ENCODE results near the gene HS6ST3. TPM values are rescaled to one million over a fixed set of nuclear protein-coding genes. Genes with fewer than 3 reads are reported as not detected.

The HS6ST3 gene
- total RNA-seq, 4 donors from 2014 or later = 0.97 to 2.2 (median 2.0) TPM

DNA sequence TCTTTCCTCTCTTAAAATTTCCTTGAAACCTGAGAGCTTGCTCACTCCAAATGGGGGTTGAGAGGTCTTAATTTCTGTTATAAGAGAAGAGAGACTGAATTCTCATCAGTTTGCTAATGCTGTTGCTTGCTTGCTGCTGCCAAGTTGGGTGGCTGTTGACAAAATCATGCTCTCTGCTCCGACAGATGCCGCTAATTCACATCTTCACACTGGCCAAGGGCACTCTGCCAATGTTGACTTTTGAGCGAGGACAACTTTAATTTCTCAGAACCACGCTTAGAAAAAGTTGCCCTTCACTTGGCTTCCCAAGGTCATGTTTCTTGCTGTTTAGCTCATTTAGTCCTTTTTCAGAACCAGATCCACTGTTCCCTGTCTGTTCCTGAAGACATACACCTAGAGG lies 402.9 kb downstream of the HS6ST3 start:
- ATAC-seq (no peak), DNase-seq (no peak)
- in situ Hi-C loops (cut with MboI; ENCODE audit: low sequenced_read_pairs in 4 of 4) (no loop called here), intact Hi-C loops (cut with DNase I; ENCODE audit: low total_unique reads) (no loop called here)
- Histone ChIP-seq H3K4me1 (no peaks in the 10 kb centered on the region), H3K4me3 (no peak overlapping the region), H3K27ac (no peak overlapping the region), H3K36me3 (no peaks in the 10 kb centered on the region), H3K9me3 (no peaks in the 10 kb centered on the region), H3K27me3 (no peaks in the 10 kb centered on the region)
- no peak for TF ChIP-seq POLR2A (IDR thresholded peaks at IDR 0.05)
- TF ChIP-seq, protein P1, sequence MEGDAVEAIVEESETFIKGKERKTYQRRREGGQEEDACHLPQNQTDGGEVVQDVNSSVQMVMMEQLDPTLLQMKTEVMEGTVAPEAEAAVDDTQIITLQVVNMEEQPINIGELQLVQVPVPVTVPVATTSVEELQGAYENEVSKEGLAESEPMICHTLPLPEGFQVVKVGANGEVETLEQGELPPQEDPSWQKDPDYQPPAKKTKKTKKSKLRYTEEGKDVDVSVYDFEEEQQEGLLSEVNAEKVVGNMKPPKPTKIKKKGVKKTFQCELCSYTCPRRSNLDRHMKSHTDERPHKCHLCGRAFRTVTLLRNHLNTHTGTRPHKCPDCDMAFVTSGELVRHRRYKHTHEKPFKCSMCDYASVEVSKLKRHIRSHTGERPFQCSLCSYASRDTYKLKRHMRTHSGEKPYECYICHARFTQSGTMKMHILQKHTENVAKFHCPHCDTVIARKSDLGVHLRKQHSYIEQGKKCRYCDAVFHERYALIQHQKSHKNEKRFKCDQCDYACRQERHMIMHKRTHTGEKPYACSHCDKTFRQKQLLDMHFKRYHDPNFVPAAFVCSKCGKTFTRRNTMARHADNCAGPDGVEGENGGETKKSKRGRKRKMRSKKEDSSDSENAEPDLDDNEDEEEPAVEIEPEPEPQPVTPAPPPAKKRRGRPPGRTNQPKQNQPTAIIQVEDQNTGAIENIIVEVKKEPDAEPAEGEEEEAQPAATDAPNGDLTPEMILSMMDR (IDR thresholded peaks at IDR 0.05 in 4 of 5, conservative IDR thresholded peaks at IDR 0.05 in 1 of 5) = no peak

DNA sequence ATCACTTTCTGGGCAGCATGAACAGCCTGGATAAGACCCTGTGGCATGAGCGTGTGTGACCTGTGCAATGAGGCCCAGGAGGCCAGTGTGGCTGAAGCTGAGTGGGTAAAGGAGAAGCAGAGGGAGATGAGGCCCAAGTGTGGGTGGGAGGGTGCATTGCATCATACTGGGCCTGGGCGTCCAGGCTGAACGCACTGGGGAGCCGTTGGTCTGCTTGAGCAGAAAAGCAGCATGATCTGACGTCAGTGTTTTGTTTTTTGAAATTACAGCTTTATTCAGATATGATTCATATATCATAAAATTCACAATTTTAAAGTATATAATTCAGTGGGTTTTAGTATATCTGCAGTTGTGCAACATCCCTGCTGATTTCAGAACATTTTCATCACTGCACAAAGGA lies 409.7 kb downstream of the HS6ST3 start:
- Histone ChIP-seq H3K27ac (no peak overlapping the region), H3K9me3 (no peaks in the 10 kb centered on the region), H3K4me3 (no peak overlapping the region), H3K27me3 (no peaks in the 10 kb centered on the region), H3K36me3 (no peaks in the 10 kb centered on the region), H3K4me1 (no peaks in the 10 kb centered on the region)
- no peak for TF ChIP-seq POLR2A (IDR thresholded peaks at IDR 0.05)
- TF ChIP-seq, protein P1 (IDR thresholded peaks at IDR 0.05 in 4 of 5, conservative IDR thresholded peaks at IDR 0.05 in 1 of 5) = no peak
- ATAC-seq (no peak), DNase-seq (no peak)
- intact Hi-C loops (cut with DNase I; ENCODE audit: low total_unique reads) (no loop called here), in situ Hi-C loops (cut with MboI; ENCODE audit: low sequenced_read_pairs in 4 of 4) (no loop called here)

DNA sequence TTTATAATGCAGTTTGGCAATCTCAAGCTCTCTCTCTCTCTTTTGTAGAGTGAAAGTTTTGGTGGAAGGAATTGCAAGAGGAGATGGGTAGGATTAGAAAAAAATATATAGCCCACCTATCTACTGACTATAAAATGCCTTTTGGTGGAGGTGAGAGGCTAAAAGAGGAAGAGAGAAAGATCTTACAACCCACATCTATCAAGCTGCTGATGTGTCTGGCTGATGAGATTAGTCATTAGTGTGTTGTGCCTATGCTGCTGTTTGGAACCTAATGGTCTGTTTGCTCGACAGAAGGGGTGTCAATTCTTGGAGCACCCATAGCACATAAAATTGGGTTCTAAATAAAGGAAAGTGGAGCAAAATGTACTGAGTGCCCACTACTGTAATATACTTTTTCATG lies 411.0 kb downstream of the HS6ST3 start:
- no peaks in the 10 kb centered on the region for H3K4me1 ChIP-seq
- DNase-seq = no peak
- in situ Hi-C loops (cut with MboI; ENCODE audit: low sequenced_read_pairs in 4 of 4) (no loop called here), intact Hi-C loops (cut with DNase I; ENCODE audit: low total_unique reads) (no loop called here)
- no peaks in the 10 kb centered on the region for H3K36me3 ChIP-seq
- H3K27ac ChIP-seq = no peak overlapping the region
- no peaks in the 10 kb centered on the region for H3K27me3 ChIP-seq
- no peak for TF ChIP-seq POLR2A (IDR thresholded peaks at IDR 0.05)
- TF ChIP-seq, protein P1 (IDR thresholded peaks at IDR 0.05 in 4 of 5, conservative IDR thresholded peaks at IDR 0.05 in 1 of 5) = no peak
- H3K4me3 ChIP-seq = no peak overlapping the region
- no peak for ATAC-seq
- no peaks in the 10 kb centered on the region for H3K9me3 ChIP-seq

DNA sequence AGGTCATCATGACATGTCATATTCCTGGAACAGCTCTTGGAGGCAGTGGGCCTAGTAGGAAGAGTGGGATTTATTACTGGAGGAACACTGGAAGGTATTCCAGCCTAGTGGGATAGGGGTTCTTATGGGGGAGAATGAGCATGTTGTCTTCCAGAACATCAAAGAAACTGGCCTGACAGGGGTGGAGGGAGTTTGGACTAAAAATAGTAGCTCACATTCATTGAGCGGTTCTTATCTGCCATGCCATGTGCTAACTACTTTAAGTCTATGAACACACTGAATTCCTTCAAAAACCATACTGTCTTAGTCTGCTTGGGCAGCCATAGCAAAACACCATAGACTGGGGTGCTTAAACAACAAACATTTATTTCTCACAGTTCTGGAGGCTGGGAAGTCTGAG lies 413.6 kb downstream of the HS6ST3 start:
- Histone ChIP-seq H3K27ac (no peak overlapping the region), H3K36me3 (no peaks in the 10 kb centered on the region), H3K4me3 (no peak overlapping the region), H3K27me3 (no peaks in the 10 kb centered on the region), H3K9me3 (no peaks in the 10 kb centered on the region), H3K4me1 (no peaks in the 10 kb centered on the region)
- intact Hi-C loops (cut with DNase I; ENCODE audit: low total_unique reads) (no loop called here), in situ Hi-C loops (cut with MboI; ENCODE audit: low sequenced_read_pairs in 4 of 4) (no loop called here)
- no peak for TF ChIP-seq POLR2A (IDR thresholded peaks at IDR 0.05)
- TF ChIP-seq, protein P1 (IDR thresholded peaks at IDR 0.05 in 4 of 5, conservative IDR thresholded peaks at IDR 0.05 in 1 of 5) = no peak
- DNase-seq = no peak
- no peak for ATAC-seq

DNA sequence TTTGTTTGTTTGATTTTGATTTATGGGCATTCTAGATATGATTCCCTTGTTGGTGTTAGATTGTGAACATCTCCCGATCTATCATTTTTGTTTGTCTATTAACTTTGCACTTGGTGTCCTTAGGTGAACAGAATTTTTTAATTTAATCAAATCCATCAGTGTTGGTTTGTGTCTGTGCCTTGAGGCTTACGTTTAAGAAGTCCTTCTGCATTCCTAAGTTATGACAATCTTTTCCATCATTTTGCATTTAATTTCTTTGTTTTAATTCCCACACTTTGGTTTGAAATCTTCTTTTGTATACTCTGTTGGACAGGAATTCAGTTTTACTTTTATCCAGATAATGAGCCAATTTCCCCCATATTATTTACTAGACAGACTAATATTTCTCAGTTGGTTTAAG lies 421.7 kb downstream of the HS6ST3 start:
- DNase-seq (no peak), ATAC-seq (no peak)
- H3K4me1 ChIP-seq = no peaks in the 10 kb centered on the region
- no peak overlapping the region for H3K27ac ChIP-seq
- H3K4me3 ChIP-seq = no peak overlapping the region
- in situ Hi-C loops (cut with MboI; ENCODE audit: low sequenced_read_pairs in 4 of 4) = no loop called here
- no peaks in the 10 kb centered on the region for H3K9me3 ChIP-seq
- intact Hi-C loops (cut with DNase I; ENCODE audit: low total_unique reads) = no loop called here
- H3K27me3 ChIP-seq = no peaks in the 10 kb centered on the region
- H3K36me3 ChIP-seq = no peaks in the 10 kb centered on the region
- no peak for TF ChIP-seq POLR2A (IDR thresholded peaks at IDR 0.05)
- TF ChIP-seq, protein P1 (IDR thresholded peaks at IDR 0.05 in 4 of 5, conservative IDR thresholded peaks at IDR 0.05 in 1 of 5) = no peak
